Measurements from ENCODE around the gene CBLB. TPM values are rescaled to one million over a fixed set of nuclear protein-coding genes. Genes with fewer than 3 reads are reported as not detected.

CBLB gene
- total RNA-seq, 1 donor from 2014 or later: 29.7 TPM

GRCh38 chr3:105835606-105836005, 33.2 kb downstream of the CBLB start:
- ATAC-seq: no peak
- H3K36me3 ChIP-seq: no peaks in the 10 kb centered on the region
- intact Hi-C loops (cut with DNase I): no loop called here
- no peak overlapping the region for H3K4me3 ChIP-seq
- H3K27me3 ChIP-seq (ENCODE audit: low read depth): no peaks in the 10 kb centered on the region
- no peak for DNase-seq
- H3K27ac ChIP-seq: no peak overlapping the region
- H3K9me3 ChIP-seq: no peaks in the 10 kb centered on the region
- peaks cover 25% of the 10 kb centered on the region for H3K4me1 ChIP-seq
- TF ChIP-seq CTCF (IDR thresholded peaks at IDR 0.05): no peak

GRCh38 chr3:105834768-105835167, 34.0 kb downstream of the CBLB start:
- intact Hi-C loops (cut with DNase I): no loop called here
- no peak for TF ChIP-seq CTCF (IDR thresholded peaks at IDR 0.05)

GRCh38 chr3:105832644-105833043, 36.2 kb downstream of the CBLB start:
- no peak for ATAC-seq
- no peak for TF ChIP-seq CTCF (IDR thresholded peaks at IDR 0.05)
- intact Hi-C loops (cut with DNase I): no loop called here
- Histone ChIP-seq H3K4me1 (peaks cover 37% of the 10 kb centered on the region), H3K27ac (no peak overlapping the region), H3K9me3 (no peaks in the 10 kb centered on the region), H3K27me3 (ENCODE audit: low read depth) (no peaks in the 10 kb centered on the region), H3K36me3 (no peaks in the 10 kb centered on the region), H3K4me3 (no peak overlapping the region)
- DNase-seq: no peak

More at GRCh38 chr3:105834768-105835167, 34.0 kb downstream of the CBLB start:
- Histone ChIP-seq H3K4me1 (peaks cover 30% of the 10 kb centered on the region), H3K36me3 (no peaks in the 10 kb centered on the region), H3K4me3 (no peak overlapping the region), H3K27me3 (ENCODE audit: low read depth) (no peaks in the 10 kb centered on the region), H3K27ac (no peak overlapping the region), H3K9me3 (no peaks in the 10 kb centered on the region)
- ATAC-seq: no peak
- no peak for DNase-seq

- DNase-seq (no peak), ATAC-seq (no peak)
- H3K4me3 ChIP-seq: no peak overlapping the region
- no peaks in the 10 kb centered on the region for H3K9me3 ChIP-seq
- H3K4me1 ChIP-seq: peaks cover 19% of the 10 kb centered on the region
- H3K27me3 ChIP-seq (ENCODE audit: low read depth): no peaks in the 10 kb centered on the region
- TF ChIP-seq CTCF (IDR thresholded peaks at IDR 0.05): no peak
- intact Hi-C loops (cut with DNase I): no loop called here
- H3K36me3 ChIP-seq: no peaks in the 10 kb centered on the region
- no peak overlapping the region for H3K27ac ChIP-seq
These were observed 38.0 kb downstream of the CBLB start for GRCh38 chr3:105830836-105831235.

- DNase-seq (no peak), ATAC-seq (no peak)
- Histone ChIP-seq H3K9me3 (no peaks in the 10 kb centered on the region), H3K4me3 (no peak overlapping the region), H3K27me3 (ENCODE audit: low read depth) (no peaks in the 10 kb centered on the region), H3K36me3 (no peaks in the 10 kb centered on the region), H3K4me1 (peaks cover 12% of the 10 kb centered on the region), H3K27ac (no peak overlapping the region)
- intact Hi-C loops (cut with DNase I): no loop called here
- TF ChIP-seq CTCF (IDR thresholded peaks at IDR 0.05): no peak
These were observed 38.8 kb downstream of the CBLB start for GRCh38 chr3:105829871-105830622.

Data from lower lobe of right lung (tissue), 2 donors.